SH-SY5Y (cell line): Measurements from ENCODE around the gene PBX1.

Experiments used
- GATA2 ChIP-seq: IDR thresholded peaks from 2 replicates; pipeline ENCODE4 v1.6.1; 2011; ENCODE audit warnings: mild to moderate bottlenecking, low read depth, low read length
- GATA3 ChIP-seq: IDR thresholded peaks from 2 replicates; pipeline ENCODE4 v1.6.1; 2011; ENCODE audit warnings: low read depth, mild to moderate bottlenecking, low read length, moderate library complexity

DNA sequence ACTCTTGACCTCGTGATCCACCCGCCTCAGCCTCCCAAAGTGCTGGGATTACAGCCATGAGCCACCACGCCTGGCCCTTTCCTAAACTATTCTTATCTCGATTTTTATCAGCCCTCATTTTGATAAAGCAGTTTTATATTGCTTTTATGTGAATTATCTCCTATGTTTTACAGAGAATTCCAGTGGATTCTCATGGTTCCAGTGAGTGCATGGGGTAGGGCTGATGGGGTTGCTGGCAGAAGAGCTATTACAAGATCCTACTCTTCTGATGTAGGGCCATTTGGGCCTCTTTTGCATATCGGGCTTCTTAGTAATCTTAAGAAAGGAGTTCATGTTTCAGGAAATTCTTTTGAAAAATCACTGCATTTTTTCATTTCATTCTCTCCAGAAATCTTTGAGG, 187.6 kb downstream of the PBX1 start:
- no peak for TF ChIP-seq GATA2
- no peak for TF ChIP-seq GATA3
